Subcutaneous abdominal adipose tissue (tissue), 5 donors: Measurements from ENCODE around the gene EPB41L2.

ENCODE experiments used
- H3K27ac ChIP-seq: one replicate; pipeline ENCODE4 v1.7.0; 2013; ENCODE audit warnings: low read depth, mild to moderate bottlenecking, inconsistent platforms, low read length, moderate library complexity
- H3K27me3 ChIP-seq, 5 donors: one replicate each; pipeline ENCODE4 v1.7.0; 2013; ENCODE audit warnings: low read length in 5 of 5, inconsistent platforms in 1 of 5; ENCODE audit not compliant: control insufficient read depth in 5 of 5, insufficient read depth in 4 of 5
- H3K36me3 ChIP-seq, 5 donors: one replicate each; pipeline ENCODE4 v1.7.0; 2013; ENCODE audit warnings: low read length in 5 of 5; ENCODE audit not compliant: control insufficient read depth in 5 of 5, insufficient read depth in 5 of 5
- H3K4me1 ChIP-seq, 5 donors: one replicate each; pipeline ENCODE4 v1.7.0; 2013; ENCODE audit warnings: low read length in 5 of 5, mild to moderate bottlenecking in 3 of 5, moderate library complexity in 1 of 5; ENCODE audit not compliant: control insufficient read depth in 5 of 5, insufficient read depth in 5 of 5
- H3K4me3 ChIP-seq, 5 donors: one replicate each; pipeline ENCODE4 v1.7.0; 2013; ENCODE audit warnings: low read length in 5 of 5, low read depth in 1 of 5
- H3K9ac ChIP-seq, 5 donors: one replicate each; pipeline ENCODE4 v1.7.0; 2013; ENCODE audit warnings: low read length in 5 of 5, mild to moderate bottlenecking in 4 of 5, moderate library complexity in 3 of 5
- H3K9me3 ChIP-seq, 5 donors: one replicate each; pipeline ENCODE4 v1.7.0; 2013; ENCODE audit warnings: low read length in 5 of 5; ENCODE audit not compliant: control insufficient read depth in 5 of 5
- donor health status: healthy.
- donor health status: healthy.
- donor health status: healthy.
- donor health status: healthy.
- donor health status: healthy.

Gene EPB41L2

DNA sequence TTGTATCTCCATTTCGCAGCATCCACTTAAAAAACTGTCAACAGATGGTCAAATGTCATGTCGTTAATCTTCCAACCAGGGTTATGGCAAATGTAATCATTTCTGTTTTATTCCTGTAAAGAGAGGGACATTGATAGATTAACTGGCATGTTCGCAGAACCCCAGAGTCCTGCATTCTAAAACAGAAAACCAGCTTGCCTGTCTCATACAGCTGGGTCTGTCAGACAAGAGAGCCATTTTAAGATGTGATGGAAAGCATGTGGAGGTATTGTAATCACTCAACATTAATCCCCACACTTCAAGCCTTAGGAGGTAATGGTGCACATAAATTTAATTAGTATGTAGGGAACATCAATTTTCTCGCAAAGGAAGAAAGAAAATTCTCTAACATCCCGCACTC is 231.4 kb downstream of the EPB41L2 start:
- Histone ChIP-seq H3K27me3 (no peaks in the 10 kb centered on the region), H3K4me1 (peaks cover 0 to 9% (median 0%) of the 10 kb centered on the region in 5 donors), H3K4me3 (no peak overlapping the region), H3K36me3 (peaks cover 0 to 5% (median 0%) of the 10 kb centered on the region in 5 donors), H3K9ac (no peak overlapping the region), H3K27ac (no peak overlapping the region), H3K9me3 (no peaks in the 10 kb centered on the region)

DNA sequence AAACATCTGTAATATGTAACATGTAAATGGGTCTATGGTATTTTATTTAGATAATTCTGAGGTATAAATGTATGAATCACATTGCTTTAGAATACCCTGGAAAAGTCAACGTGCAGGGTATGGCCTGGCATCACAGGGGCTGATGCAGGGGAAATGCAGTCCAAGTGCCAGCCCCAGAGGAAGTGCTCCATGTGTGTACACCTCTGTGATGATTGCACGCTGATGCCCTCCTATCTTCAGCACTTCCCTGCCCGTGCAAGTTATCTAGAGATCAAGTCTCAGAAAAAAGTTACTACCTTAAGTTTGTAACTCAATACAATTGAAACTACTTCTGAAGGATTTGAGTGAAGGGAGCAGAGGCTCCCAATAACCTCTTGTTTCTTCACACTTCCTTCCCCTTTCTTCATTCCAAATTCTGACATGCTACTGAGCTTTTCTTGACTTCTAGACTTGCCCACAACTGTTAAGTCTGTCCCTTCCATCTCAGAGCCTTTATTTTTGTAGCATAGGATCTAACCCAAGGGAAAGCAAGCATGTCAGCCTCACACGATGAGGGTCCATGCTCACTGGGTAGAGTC is 233.6 kb downstream of the EPB41L2 start:
- no peak overlapping the region for H3K27ac ChIP-seq
- H3K27me3 ChIP-seq = no peaks in the 10 kb centered on the region
- peaks cover 0 to 5% (median 0%) of the 10 kb centered on the region in 5 donors for H3K36me3 ChIP-seq
- H3K4me1 ChIP-seq = peaks cover 0 to 4% (median 0%) of the 10 kb centered on the region in 5 donors
- H3K4me3 ChIP-seq = no peak overlapping the region
- no peaks in the 10 kb centered on the region for H3K9me3 ChIP-seq
- no peak overlapping the region for H3K9ac ChIP-seq

DNA sequence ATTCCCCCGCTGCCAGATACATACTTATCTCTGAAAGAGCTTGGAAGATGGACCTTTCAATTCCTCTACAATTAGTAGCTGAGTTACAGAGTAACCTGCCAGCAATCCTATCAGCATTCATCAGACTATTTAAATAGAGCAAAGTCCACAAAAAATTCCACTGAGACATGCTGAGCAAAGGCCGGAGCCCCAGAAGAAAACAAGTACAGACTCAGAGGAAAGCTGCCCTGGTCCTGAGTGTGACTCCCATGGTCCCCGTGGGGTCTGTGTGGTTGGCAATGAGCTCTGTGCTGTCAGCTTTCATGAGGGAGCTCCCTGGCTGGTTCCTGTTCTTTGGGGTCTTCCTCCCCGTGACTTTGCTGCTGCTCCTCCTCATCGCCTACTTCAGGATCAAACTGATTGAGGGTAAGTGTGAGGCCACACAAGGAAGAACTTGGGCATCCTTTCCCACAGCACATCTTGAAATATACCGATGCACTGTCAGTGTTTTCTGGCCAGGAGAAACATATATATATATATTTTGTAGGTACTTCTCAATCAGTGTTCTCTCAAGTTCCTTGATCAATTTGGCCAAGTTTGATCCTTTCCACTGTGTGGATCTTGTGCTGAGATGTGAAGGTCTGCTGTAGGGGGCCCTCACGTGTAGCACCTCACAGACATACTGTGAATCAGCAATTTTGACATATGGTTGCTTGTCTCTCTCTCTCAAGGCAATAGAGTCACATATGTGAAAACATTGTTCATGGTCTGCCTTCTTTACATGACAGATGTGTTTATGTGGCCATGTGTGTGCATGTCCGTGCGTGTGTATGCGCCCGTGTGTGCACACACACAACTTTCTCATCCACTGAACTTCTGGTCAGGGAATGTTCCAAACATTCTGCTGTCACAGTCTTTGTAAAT is 235.5 kb downstream of the EPB41L2 start, which contains the start of gene SMLR1:
Gene SMLR1, plus strand, starts transcription at position 160 of the 903 bp plus-strand sequence. Its CDS starts 8 bp downstream, at position 168.
- H3K9me3 ChIP-seq = no peaks in the 10 kb centered on the region
- H3K36me3 ChIP-seq = peaks cover 0 to 2% (median 0%) of the 10 kb centered on the region in 5 donors
- H3K27me3 ChIP-seq = no peaks in the 10 kb centered on the region
- no peak within 1 kb of the TSS for H3K9ac ChIP-seq
- H3K4me1 ChIP-seq = peaks cover 0 to 4% (median 0%) of the 10 kb centered on the region in 5 donors
- no peak within 1 kb of the TSS for H3K4me3 ChIP-seq
- no peak within 1 kb of the TSS for H3K27ac ChIP-seq

DNA sequence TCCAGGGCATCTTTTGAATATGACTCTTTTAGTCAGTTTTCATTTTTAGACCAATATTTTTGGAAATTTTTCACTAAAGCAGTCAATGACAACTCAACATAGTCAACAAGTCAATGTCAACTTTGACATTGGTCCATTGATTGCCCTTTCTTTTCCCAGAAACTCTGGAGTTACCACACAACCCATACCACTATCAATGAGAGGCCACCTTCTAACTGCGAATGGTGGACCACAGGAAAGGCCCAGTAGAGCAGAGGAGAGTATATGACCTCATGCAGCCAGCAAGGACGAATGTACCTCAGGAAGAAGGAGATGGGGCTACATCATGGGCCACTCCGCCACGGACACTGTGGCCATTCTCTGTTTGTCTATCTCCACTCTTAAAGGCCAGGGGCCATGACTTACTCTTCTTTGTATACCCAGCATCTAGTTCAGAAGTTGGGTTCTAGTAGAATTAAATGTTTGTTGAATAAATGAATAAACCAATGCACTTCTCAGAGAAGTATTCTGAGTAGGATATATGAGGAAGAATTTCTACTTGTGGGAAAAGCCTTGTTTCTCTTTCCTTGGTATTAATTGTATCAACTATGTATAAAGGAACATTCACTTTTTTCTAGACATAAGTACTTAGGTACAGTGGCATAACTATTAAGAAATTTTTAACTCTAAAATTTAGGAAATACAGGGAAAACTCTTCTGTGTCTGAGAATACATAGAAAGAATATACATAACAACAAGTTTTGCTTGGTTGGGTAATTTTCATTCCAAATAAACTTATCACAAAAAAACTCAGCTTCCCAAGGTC is 236.4 kb downstream of the EPB41L2 start:
- Histone ChIP-seq H3K4me3 (no peak overlapping the region), H3K27me3 (no peaks in the 10 kb centered on the region), H3K9me3 (no peaks in the 10 kb centered on the region), H3K27ac (no peak overlapping the region), H3K4me1 (peaks cover 0 to 4% (median 0%) of the 10 kb centered on the region in 5 donors), H3K36me3 (peaks cover 0 to 2% (median 0%) of the 10 kb centered on the region in 5 donors), H3K9ac (no peak overlapping the region)

DNA sequence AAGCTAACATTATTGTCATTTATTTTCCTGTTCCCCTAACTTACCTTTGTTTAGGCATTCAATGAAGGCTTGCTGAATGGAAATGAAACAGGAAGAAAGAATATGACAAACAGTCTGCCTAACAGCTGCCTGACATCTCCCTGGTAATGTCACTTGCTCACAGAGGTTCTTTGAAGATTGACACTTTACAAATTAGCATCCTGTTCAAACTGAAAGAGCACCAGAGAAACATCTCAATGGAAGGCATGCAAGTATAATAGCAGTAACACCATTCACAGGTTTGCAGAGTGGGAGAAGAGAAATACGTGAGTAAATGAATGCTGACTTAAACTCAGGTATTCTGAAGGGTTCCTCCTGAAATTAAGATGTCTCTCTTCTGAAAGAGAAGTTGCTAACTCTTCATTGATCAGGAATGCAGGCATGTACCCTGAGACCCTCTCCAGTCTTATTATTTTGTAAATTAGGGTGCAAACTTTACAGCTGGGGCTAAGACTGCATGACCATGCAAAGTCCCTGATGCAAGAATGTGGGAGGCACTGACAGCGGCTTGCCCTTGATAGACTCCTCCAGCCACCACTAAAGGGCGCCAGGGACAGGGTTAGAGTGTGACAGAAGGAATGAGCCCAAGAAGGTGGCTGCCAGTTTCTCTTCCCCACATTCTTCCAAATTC is 237.1 kb downstream of the EPB41L2 start:
- Histone ChIP-seq H3K27me3 (no peaks in the 10 kb centered on the region), H3K9ac (no peak overlapping the region), H3K27ac (no peak overlapping the region), H3K4me3 (no peak overlapping the region), H3K36me3 (no peaks in the 10 kb centered on the region), H3K4me1 (peaks cover 0 to 4% (median 0%) of the 10 kb centered on the region in 5 donors), H3K9me3 (no peaks in the 10 kb centered on the region)

DNA sequence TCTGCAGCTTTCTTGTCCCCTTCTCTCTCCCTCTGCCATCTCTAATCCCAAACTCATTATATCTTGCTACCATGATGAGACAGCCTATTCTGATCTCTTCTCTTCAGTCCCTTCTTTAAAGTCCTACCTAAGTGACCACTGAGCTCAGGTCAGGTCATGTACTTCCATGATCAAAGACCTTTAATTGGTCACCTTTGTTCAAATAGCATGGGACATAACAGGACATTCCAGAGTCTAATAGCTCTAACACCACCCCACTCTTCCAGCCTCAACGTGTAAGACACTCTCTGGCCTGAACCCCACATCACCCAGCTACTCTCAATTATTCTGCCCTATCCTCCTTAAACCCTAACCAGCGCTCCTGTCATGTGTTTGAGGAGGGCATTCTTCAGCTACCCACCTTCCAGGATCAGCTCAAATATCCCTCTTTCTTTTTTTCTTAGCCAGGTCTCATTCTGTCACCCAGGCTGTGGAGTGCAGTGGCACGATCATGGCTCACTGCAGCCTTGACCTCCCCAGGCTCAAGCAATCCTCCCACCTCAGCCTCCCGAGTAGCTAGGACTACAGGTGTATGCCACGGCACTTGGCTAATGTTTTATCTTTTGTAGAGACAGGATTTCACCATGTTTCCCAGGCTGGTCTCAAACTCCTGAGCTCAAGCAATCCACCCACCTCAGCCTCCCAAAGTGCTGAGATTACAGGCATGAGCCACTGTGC is 237.9 kb downstream of the EPB41L2 start:
- Histone ChIP-seq H3K27me3 (no peaks in the 10 kb centered on the region), H3K4me1 (peaks cover 0 to 4% (median 0%) of the 10 kb centered on the region in 5 donors), H3K9me3 (no peaks in the 10 kb centered on the region), H3K36me3 (no peaks in the 10 kb centered on the region), H3K4me3 (no peak overlapping the region), H3K9ac (no peak overlapping the region), H3K27ac (no peak overlapping the region)

DNA sequence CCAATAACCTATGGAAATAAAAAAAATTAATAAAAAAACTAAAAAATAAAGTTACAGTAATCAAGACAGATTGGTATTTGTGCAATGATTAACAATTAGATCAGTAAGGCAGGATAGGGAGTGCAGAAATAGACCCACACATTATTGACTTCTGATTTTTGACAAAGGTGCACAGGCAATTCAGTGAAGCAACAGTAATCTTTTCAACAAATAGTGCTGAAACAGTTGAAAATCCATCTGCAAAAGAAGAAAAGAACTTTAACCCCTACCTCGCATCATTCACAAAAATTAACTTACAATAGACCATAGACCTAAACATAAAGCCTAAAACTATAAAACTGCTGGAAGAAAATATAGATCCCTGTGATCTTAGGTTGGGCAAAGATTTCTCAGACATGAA is 240.3 kb downstream of the EPB41L2 start:
- Histone ChIP-seq H3K36me3 (no peaks in the 10 kb centered on the region), H3K9me3 (no peaks in the 10 kb centered on the region), H3K27ac (no peak overlapping the region), H3K4me1 (peaks cover 0 to 4% (median 0%) of the 10 kb centered on the region in 5 donors), H3K27me3 (no peaks in the 10 kb centered on the region), H3K9ac (no peak overlapping the region), H3K4me3 (no peak overlapping the region)

DNA sequence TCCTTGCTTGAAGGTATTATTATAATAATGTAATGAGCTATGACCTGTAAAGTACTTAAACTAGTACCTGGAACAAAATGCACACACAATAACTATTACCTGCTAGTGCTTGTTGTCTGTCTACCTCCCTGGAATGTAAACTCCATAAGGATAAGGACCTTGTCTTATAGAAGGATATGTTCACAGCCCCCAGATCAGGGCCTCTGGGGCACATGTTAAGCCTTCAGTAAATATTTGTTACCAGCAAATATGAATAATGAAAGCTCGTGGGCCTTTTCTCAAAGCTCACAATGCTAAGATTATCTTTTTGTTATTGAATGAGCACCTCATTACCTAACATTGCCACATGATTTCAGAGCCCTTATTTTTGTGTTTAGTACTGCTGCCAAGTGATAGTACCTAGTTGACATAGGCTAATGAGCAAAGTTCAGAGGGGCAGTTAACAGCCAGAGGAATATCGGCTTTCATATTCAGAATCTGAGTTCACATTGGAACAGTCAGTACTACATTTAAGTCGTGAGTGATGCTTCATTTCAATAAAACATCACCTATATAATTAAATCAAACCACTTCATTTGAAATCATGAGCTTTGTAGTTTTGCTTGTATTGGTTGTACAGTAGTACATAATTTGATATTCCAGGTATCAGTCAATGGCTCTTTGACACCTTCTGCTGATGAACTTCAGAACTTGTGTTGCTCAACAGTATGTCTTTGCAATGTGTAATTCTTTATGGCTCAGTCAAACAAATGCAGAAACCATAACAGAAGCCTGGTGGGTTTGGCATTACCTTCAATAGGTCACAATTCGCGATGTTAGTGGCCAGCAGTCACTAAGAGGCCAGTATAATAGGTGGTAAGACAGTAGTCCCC is 247.6 kb downstream of the EPB41L2 start:
- no peak overlapping the region for H3K4me3 ChIP-seq
- H3K9me3 ChIP-seq = no peaks in the 10 kb centered on the region
- H3K9ac ChIP-seq = no peak overlapping the region
- no peak overlapping the region for H3K27ac ChIP-seq
- peaks cover 0 to 3% (median 0%) of the 10 kb centered on the region in 5 donors for H3K4me1 ChIP-seq
- H3K36me3 ChIP-seq = peaks cover 0 to 5% (median 0%) of the 10 kb centered on the region in 5 donors
- no peaks in the 10 kb centered on the region for H3K27me3 ChIP-seq
